K562 (cell line): ENCODE measurements around the gene CRABP2. TPM values are rescaled to one million over a fixed set of nuclear protein-coding genes. Genes with fewer than 3 reads are reported as not detected.

Experiments used
- AFF1 ChIP-seq, 2 experiments: fragments of 450-650 bp; IDR thresholded peaks; 2 replicates each; pipeline ENCODE4 v1.6.1; 2018; ENCODE audit warnings: mild to moderate bottlenecking in 2 of 2, low read depth in 1 of 2; ENCODE audit not compliant: partially characterized antibody in 2 of 2
- ATF1 ChIP-seq, 2 experiments: fragments of 450-650 bp in 1 of 2; IDR thresholded peaks; 2 replicates each; pipeline ENCODE4 v1.6.1; 2016; ENCODE audit warnings: missing compliant biosample characterization in 1 of 2, missing genetic modification characterization in 1 of 2
- FIP1L1 ChIP-seq: fragments of 200-400 bp; formaldehyde crosslinking; IDR thresholded peaks from 2 replicates; pipeline ENCODE4 v1.6.1; 2018; ENCODE audit warnings: mild to moderate bottlenecking, low read depth, low read length; ENCODE audit not compliant: poor library complexity, severe bottlenecking
- FOXK1 ChIP-seq: sonication (generic); formaldehyde crosslinking; IDR thresholded peaks from 2 replicates; pipeline ENCODE4 v1.8.0; 2022; ENCODE audit warnings: missing genetic modification reagents, mild to moderate bottlenecking, borderline replicate concordance
- GATAD2A ChIP-seq: fragments of 450-650 bp; IDR thresholded peaks from 2 replicates; pipeline ENCODE4 v1.6.1; 2017
- HLTF ChIP-seq: fragments of 450-650 bp; IDR thresholded peaks from 2 replicates; pipeline ENCODE4 v1.6.1; 2016
- KDM5B ChIP-seq: fragments of 200-600 bp; sonication (generic); IDR thresholded peaks from 2 replicates; pipeline ENCODE4 v1.6.1; 2012; ENCODE audit warnings: low read depth, mild to moderate bottlenecking, moderate library complexity, low read length, control low read depth, inconsistent platforms; ENCODE audit not compliant: insufficient replicate concordance
- LEF1 ChIP-seq: fragments of 450-650 bp; IDR thresholded peaks from 2 replicates; pipeline ENCODE4 v1.6.1; 2016; ENCODE audit warnings: mild to moderate bottlenecking
- MTA2 ChIP-seq: fragments of 450-650 bp; IDR thresholded peaks from 2 replicates; pipeline ENCODE4 v1.6.1; 2016; ENCODE audit warnings: low read depth
- PTBP1 ChIP-seq: fragments of 200-400 bp; formaldehyde crosslinking; IDR thresholded peaks from 2 replicates; pipeline ENCODE4 v1.6.1; 2017; ENCODE audit warnings: low read depth, low read length
- SAFB ChIP-seq: fragments of 200-400 bp; formaldehyde crosslinking; IDR thresholded peaks from 2 replicates; pipeline ENCODE4 v1.6.1; 2017; ENCODE audit warnings: low read depth, low read length, borderline replicate concordance
- SMAD3 ChIP-seq: fragments of 450-650 bp; formaldehyde crosslinking; conservative IDR thresholded peaks from 2 replicates; pipeline ENCODE4 v1.4.0; 2020; ENCODE audit warnings: mild to moderate bottlenecking
- SMAD4 ChIP-seq: fragments of 250-450 bp; sonication (Bioruptor Pico); conservative IDR thresholded peaks from 2 replicates; pipeline ENCODE4 v1.8.0; 2021; ENCODE audit warnings: inconsistent platforms, mild to moderate bottlenecking, moderate library complexity
- STAG1 ChIP-seq: sonication (generic); formaldehyde crosslinking; IDR thresholded peaks from 2 replicates; pipeline ENCODE4 v1.5.0; 2020; ENCODE audit warnings: missing genetic modification reagents, borderline replicate concordance
- TOE1 ChIP-seq, 2 experiments: fragments of 450-650 bp in 1 of 2; sonication (generic) in 1 of 2; formaldehyde crosslinking in 1 of 2; IDR thresholded peaks; 2 replicates each; pipeline versions ENCODE4 v1.7.1 to v1.8.0; 2016 to 2022; ENCODE audit warnings: borderline replicate concordance in 2 of 2, mild to moderate bottlenecking in 2 of 2, antibody characterized with exemption in 1 of 2, inconsistent platforms in 1 of 2, low read depth in 1 of 2, missing genetic modification reagents in 1 of 2, moderate library complexity in 1 of 2
- YY1 ChIP-seq, 3 experiments: IDR thresholded peaks; 2 replicates each; pipeline ENCODE4 v1.6.1; 2011; ENCODE audit warnings: low read length in 2 of 3, mild to moderate bottlenecking in 2 of 3, moderate library complexity in 2 of 3, borderline replicate concordance in 1 of 3, control low read depth in 1 of 3, low read depth in 1 of 3; ENCODE audit not compliant: insufficient read depth in 3 of 3, insufficient replicate concordance in 2 of 3, control insufficient read depth in 1 of 3, insufficient read length in 1 of 3; ENCODE audit errors: extremely low read depth in 1 of 3
- ZNF263 ChIP-seq: sonication (generic); formaldehyde crosslinking; IDR thresholded peaks from 2 replicates; pipeline ENCODE4 v1.8.0; 2022; ENCODE audit warnings: mild to moderate bottlenecking, missing genetic modification reagents, borderline replicate concordance
- polyA plus RNA-seq, 8 experiments: library from polyadenylated mRNA; depleted of rRNA in 4 of 8; stranded (reverse) in 5 of 8; unstranded in 3 of 8; fragments of >200 nt; fragmentation: Nextera tagmentation in 2 of 8; fragmentation: Illumina TruSeq in 1 of 8; extraction: Ambion mirVana in 2 of 8; extraction: Trizol in 1 of 8; gene quantifications; 2 replicates each; pipeline versions ENCODE4 v1.2.1 to v1.2.3, GENCODE V29; 2011 to 2014; ENCODE audit warnings: inconsistent platforms in 1 of 8, missing spikeins in 1 of 8
- total RNA-seq, 7 experiments: library from RNA; depleted of rRNA in 6 of 7; stranded (reverse); fragments of >200 nt in 6 of 7; fragmentation: Illumina TruSeq in 2 of 7; extraction: Trizol in 2 of 7; gene quantifications; 2 replicates each; pipeline versions ENCODE4 v1.2.1 to v1.2.3, GENCODE V29; 2011 to 2021; ENCODE audit warnings: low replicate concordance in 1 of 7
- TF ChIP-seq, protein P1 (sequence below): IDR thresholded peaks from 2 replicates; pipeline ENCODE4 v1.6.1; 2011; ENCODE audit warnings: borderline replicate concordance, low read depth, mild to moderate bottlenecking, moderate library complexity, low read length; ENCODE audit not compliant: insufficient read depth, poor library complexity, severe bottlenecking
- TF ChIP-seq, protein P2 (sequence below): sonication (generic); formaldehyde crosslinking; IDR thresholded peaks from 2 replicates; pipeline ENCODE4 v1.9.0; 2022; ENCODE audit warnings: mild to moderate bottlenecking, missing genetic modification reagents

The CRABP2 gene
- total and polyA plus RNA-seq, 9 of the 15 experiments (the other 6 are each of a cell fraction or from before 2014, with no cell fraction given) = 0.30 to 2.5 (median 0.82) TPM

DNA sequence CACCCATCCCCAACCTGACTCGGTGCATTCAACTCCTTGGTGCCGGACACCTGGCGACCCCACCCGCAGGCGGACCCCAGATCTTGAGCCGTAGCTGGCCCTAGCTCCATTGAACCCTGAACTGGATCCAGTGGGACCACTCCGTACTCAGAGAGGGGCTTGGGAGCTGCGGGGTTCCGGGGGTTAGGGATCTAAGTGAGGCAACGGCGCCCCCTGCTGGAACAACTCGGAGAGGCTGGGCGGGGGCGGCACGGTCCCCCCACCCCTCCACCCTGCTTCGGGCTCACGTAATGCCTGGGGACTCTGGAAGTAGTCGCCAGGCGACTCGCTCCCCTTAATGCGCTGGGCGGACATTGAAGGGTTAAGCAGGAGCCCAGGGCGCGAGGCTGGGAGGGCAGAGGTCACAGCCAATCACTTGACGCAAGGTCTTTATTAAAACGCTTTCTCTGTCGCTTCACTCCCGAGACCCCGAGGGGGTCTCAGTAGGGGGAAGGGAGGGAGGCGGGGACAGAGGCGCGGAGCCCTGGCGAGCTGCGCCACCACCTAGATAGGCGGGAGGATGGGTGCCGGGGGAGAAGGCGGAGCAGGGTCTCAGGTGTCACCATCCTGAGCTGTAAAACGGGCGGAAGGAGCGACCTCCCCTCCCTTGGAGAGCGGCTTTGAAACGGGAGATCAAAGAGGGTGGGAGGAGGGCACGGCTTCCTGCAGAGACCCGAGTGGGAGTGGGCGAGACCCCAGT lies 704 bp upstream of the CRABP2 start (continued):
- TF ChIP-seq TOE1 (IDR thresholded peaks at IDR 0.05; ENCODE audit: borderline replicate concordance) (peak; percentile 68; the same call in 1 of the 2 replicates), TOE1 (CRISPR knock-in tag; IDR thresholded peaks at IDR 0.05; ENCODE audit: borderline replicate concordance, low read depth) (no peak), SMAD4 (CRISPR knock-in tag) (peak; percentile 29; the same call in 1 of the 2 replicates), AFF1 (IDR thresholded peaks at IDR 0.05; ENCODE audit: low read depth in 1 of 2, partially characterized antibody in 2 of 2) (peak in 1 of 2 experiments; percentile 47), ZNF263 (peak; percentile 68; the same call in 1 of the 2 replicates), SAFB (peak; percentile 53; the same call in 1 of the 2 replicates), PTBP1 (no peak), LEF1 (0 out of 2 replicates have a peak, but pooled peaks have one; percentile 27), KDM5B (no peak), SMAD3 (CRISPR knock-in tag) (no peak), MTA2 (no peak), STAG1 (CRISPR knock-in tag) (peak; percentile 38), FIP1L1 (peak; percentile 62), GATAD2A (peak; percentile 73), ATF1 (CRISPR knock-in tag; IDR thresholded peaks at IDR 0.05) (no peak), ATF1 (tag; IDR thresholded peaks at IDR 0.05) (peak; percentile 62), FOXK1 (peak; percentile 44; the same call in 1 of the 2 replicates), HLTF (0 out of 2 replicates have a peak, but pooled peaks have one; percentile 72), YY1 (IDR thresholded peaks at IDR 0.05; ENCODE audit: borderline replicate concordance in 1 of 3, control insufficient read depth in 1 of 3, extremely low read depth in 1 of 3, insufficient read depth in 3 of 3, insufficient read length in 1 of 3, insufficient replicate concordance in 2 of 3, low read depth in 1 of 3, low read length in 2 of 3) (peak in 2 of 3 experiments; percentile 15 to 41)
- TF ChIP-seq, protein P1, sequence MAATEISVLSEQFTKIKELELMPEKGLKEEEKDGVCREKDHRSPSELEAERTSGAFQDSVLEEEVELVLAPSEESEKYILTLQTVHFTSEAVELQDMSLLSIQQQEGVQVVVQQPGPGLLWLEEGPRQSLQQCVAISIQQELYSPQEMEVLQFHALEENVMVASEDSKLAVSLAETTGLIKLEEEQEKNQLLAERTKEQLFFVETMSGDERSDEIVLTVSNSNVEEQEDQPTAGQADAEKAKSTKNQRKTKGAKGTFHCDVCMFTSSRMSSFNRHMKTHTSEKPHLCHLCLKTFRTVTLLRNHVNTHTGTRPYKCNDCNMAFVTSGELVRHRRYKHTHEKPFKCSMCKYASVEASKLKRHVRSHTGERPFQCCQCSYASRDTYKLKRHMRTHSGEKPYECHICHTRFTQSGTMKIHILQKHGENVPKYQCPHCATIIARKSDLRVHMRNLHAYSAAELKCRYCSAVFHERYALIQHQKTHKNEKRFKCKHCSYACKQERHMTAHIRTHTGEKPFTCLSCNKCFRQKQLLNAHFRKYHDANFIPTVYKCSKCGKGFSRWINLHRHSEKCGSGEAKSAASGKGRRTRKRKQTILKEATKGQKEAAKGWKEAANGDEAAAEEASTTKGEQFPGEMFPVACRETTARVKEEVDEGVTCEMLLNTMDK = peak; percentile 66
- TF ChIP-seq, protein P2, sequence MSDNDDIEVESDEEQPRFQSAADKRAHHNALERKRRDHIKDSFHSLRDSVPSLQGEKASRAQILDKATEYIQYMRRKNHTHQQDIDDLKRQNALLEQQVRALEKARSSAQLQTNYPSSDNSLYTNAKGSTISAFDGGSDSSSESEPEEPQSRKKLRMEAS (CRISPR knock-in tag) = no peak
